Muscle layer of colon (tissue), 2 donors: ENCODE measurements around the gene HSPA1A.

Source experiments
- H3K27ac ChIP-seq: one replicate; pipeline ENCODE4 v1.7.0; 2013; ENCODE audit warnings: low read depth, mild to moderate bottlenecking, low read length, moderate library complexity
- H3K27me3 ChIP-seq, 2 donors: one replicate each; pipeline ENCODE4 v1.7.0; 2013; ENCODE audit warnings: low read length in 2 of 2, mild to moderate bottlenecking in 2 of 2; ENCODE audit not compliant: insufficient read depth in 2 of 2, control insufficient read depth in 1 of 2
- H3K36me3 ChIP-seq: one replicate; pipeline ENCODE4 v1.7.0; 2013; ENCODE audit warnings: mild to moderate bottlenecking, low read length; ENCODE audit not compliant: insufficient read depth
- H3K4me1 ChIP-seq: one replicate; pipeline ENCODE4 v1.7.0; 2013; ENCODE audit warnings: mild to moderate bottlenecking, low read length; ENCODE audit not compliant: insufficient read depth
- H3K4me3 ChIP-seq, 2 donors: one replicate each; pipeline ENCODE4 v1.7.0; 2013; ENCODE audit warnings: low read length in 2 of 2, low read depth in 1 of 2, mild to moderate bottlenecking in 1 of 2, moderate library complexity in 1 of 2
- H3K9ac ChIP-seq: one replicate; pipeline ENCODE4 v1.7.0; 2013; ENCODE audit warnings: low read length
- H3K9me3 ChIP-seq: one replicate; pipeline ENCODE4 v1.7.0; 2013; ENCODE audit warnings: mild to moderate bottlenecking, low read length
- donor health status: abdominal sarcoma.
- donor health status: Adenocarcinoma of cecum.

Gene HSPA1A

GRCh38 chr6:31776485-31776988 lies 38.8 kb upstream of the HSPA1A start:
- no peak overlapping the region for H3K9ac ChIP-seq
- no peak overlapping the region for H3K27ac ChIP-seq
- no peak overlapping the region for H3K4me3 ChIP-seq
- H3K27me3 ChIP-seq = no peaks in the 10 kb centered on the region
- H3K4me1 ChIP-seq = peaks cover 7% of the 10 kb centered on the region
- H3K36me3 ChIP-seq = peaks cover 26% of the 10 kb centered on the region
- no peaks in the 10 kb centered on the region for H3K9me3 ChIP-seq

- Histone ChIP-seq H3K27me3 (no peaks in the 10 kb centered on the region), H3K4me3 (no peak within 1 kb of the TSS), H3K27ac (no peak within 1 kb of the TSS), H3K36me3 (peaks cover 32% of the 10 kb centered on the region), H3K9me3 (no peaks in the 10 kb centered on the region), H3K9ac (no peak within 1 kb of the TSS), H3K4me1 (peaks cover 7% of the 10 kb centered on the region)
These were observed 38.2 kb upstream of the HSPA1A start, which contains the start of gene VWA7 for GRCh38 chr6:31776989-31777666. TSS of gene VWA7 (minus strand) at chr6:31777328. CDS start at chr6:31776779, 549 bp downstream.

- Histone ChIP-seq H3K27me3 (no peaks in the 10 kb centered on the region), H3K9ac (no peak overlapping the region), H3K9me3 (no peaks in the 10 kb centered on the region), H3K4me1 (peaks cover 7% of the 10 kb centered on the region), H3K27ac (no peak overlapping the region), H3K36me3 (peaks cover 36% of the 10 kb centered on the region), H3K4me3 (no peak overlapping the region)
These were observed 37.7 kb upstream of the HSPA1A start for GRCh38 chr6:31777667-31778050.

GRCh38 chr6:31778193-31778592 lies 37.1 kb upstream of the HSPA1A start:
- Histone ChIP-seq H3K27ac (no peak overlapping the region), H3K9ac (no peak overlapping the region), H3K4me1 (peaks cover 7% of the 10 kb centered on the region), H3K27me3 (no peaks in the 10 kb centered on the region), H3K36me3 (peaks cover 42% of the 10 kb centered on the region), H3K9me3 (no peaks in the 10 kb centered on the region), H3K4me3 (no peak overlapping the region)

GRCh38 chr6:31778999-31779885 lies 36.1 kb upstream of the HSPA1A start:
- Histone ChIP-seq H3K4me3 (no peak overlapping the region), H3K9ac (no peak overlapping the region), H3K27ac (no peak overlapping the region), H3K4me1 (peaks cover 7% of the 10 kb centered on the region), H3K9me3 (no peaks in the 10 kb centered on the region), H3K36me3 (peaks cover 48% of the 10 kb centered on the region), H3K27me3 (no peaks in the 10 kb centered on the region)

- Histone ChIP-seq H3K9me3 (no peaks in the 10 kb centered on the region), H3K27me3 (no peaks in the 10 kb centered on the region), H3K27ac (no peak overlapping the region), H3K4me1 (peaks cover 7% of the 10 kb centered on the region), H3K4me3 (no peak overlapping the region), H3K36me3 (peaks cover 54% of the 10 kb centered on the region), H3K9ac (no peak overlapping the region)
These were observed 35.4 kb upstream of the HSPA1A start for GRCh38 chr6:31779908-31780307.

GRCh38 chr6:31780507-31781243 lies 34.7 kb upstream of the HSPA1A start:
- Histone ChIP-seq H3K27ac (no peak overlapping the region), H3K36me3 (peaks cover 61% of the 10 kb centered on the region), H3K4me1 (peaks cover 7% of the 10 kb centered on the region), H3K4me3 (no peak overlapping the region), H3K27me3 (no peaks in the 10 kb centered on the region), H3K9me3 (no peaks in the 10 kb centered on the region), H3K9ac (no peak overlapping the region)

GRCh38 chr6:31781244-31782125 lies 33.9 kb upstream of the HSPA1A start:
- Histone ChIP-seq H3K4me1 (peaks cover 7% of the 10 kb centered on the region), H3K9me3 (no peaks in the 10 kb centered on the region), H3K36me3 (peaks cover 61% of the 10 kb centered on the region), H3K27ac (no peak overlapping the region), H3K9ac (no peak overlapping the region), H3K4me3 (no peak overlapping the region), H3K27me3 (no peaks in the 10 kb centered on the region)

- H3K27ac ChIP-seq = no peak overlapping the region
- H3K9ac ChIP-seq = no peak overlapping the region
- peaks cover 61% of the 10 kb centered on the region for H3K36me3 ChIP-seq
- no peak overlapping the region for H3K4me3 ChIP-seq
- H3K27me3 ChIP-seq = no peaks in the 10 kb centered on the region
- peaks cover 2% of the 10 kb centered on the region for H3K4me1 ChIP-seq
- no peaks in the 10 kb centered on the region for H3K9me3 ChIP-seq
These were observed 33.1 kb upstream of the HSPA1A start for GRCh38 chr6:31782126-31782855.
